Psoas muscle (tissue), 8 donors: ENCODE results near the gene ETS1. TPM values are rescaled to one million over a fixed set of nuclear protein-coding genes. Genes with fewer than 3 reads are reported as not detected.

Source experiments
- ATAC-seq, 4 donors: fragments of 200-7000 bp; cut with Tn5 transposase; one replicate each; pipeline ENCODE4 v1.9.1; 2020; ENCODE audit warnings: moderate library complexity in 3 of 4, mild to moderate bottlenecking in 2 of 4
- DNase-seq, 2 donors: peaks; one replicate each; pipeline ENCODE4 v3.0.0-alpha.2; 2020
- H3K27ac ChIP-seq: fragments of 200-600 bp; one replicate; pipeline ENCODE4 v1.8.0; 2022
- H3K27me3 ChIP-seq, 3 donors: fragments of 200-600 bp in 1 of 3; one replicate each; pipeline versions ENCODE4 v1.6.1 to v1.8.0; 2013 to 2022; ENCODE audit warnings: low read length in 2 of 3, mild to moderate bottlenecking in 2 of 3, moderate library complexity in 1 of 3; ENCODE audit not compliant: insufficient read depth in 3 of 3
- H3K36me3 ChIP-seq, 2 donors: fragments of 200-600 bp in 1 of 2; one replicate each; pipeline versions ENCODE4 v1.6.1 to v1.8.0; 2013 to 2022; ENCODE audit warnings: low read depth in 1 of 2, mild to moderate bottlenecking in 1 of 2, moderate library complexity in 1 of 2; ENCODE audit not compliant: insufficient read depth in 1 of 2
- H3K4me1 ChIP-seq: fragments of 200-600 bp; one replicate; pipeline ENCODE4 v1.8.0; 2022
- H3K4me3 ChIP-seq: fragments of 200-600 bp; one replicate; pipeline ENCODE4 v1.8.0; 2022; ENCODE audit warnings: mild to moderate bottlenecking
- H3K9me3 ChIP-seq: fragments of 200-600 bp; one replicate; pipeline ENCODE4 v1.8.0; 2022
- CTCF ChIP-seq: fragments of 200-600 bp; IDR thresholded peaks from one replicate; pipeline ENCODE4 v1.8.0; 2022; ENCODE audit warnings: antibody characterized with exemption
- WGBS, 3 donors: extraction: QIAGEN DNeasy Blood & Tissue Kit; methylation state at CpG; one replicate each; pipeline versions ENCODE4 v1.1.6 to v1.1.7; 2013; 5-methylcytosine and 5-hydroxymethylcytosine counted together
- intact Hi-C, 2 donors: fragments of 100-400 bp; cut with DNase I; formaldehyde crosslinking; loops; one replicate each; pipeline versions ENCODE4 v1.11.0 to v1.14.2; 2022
- polyA plus RNA-seq, 3 donors: library from polyadenylated mRNA; stranded (reverse); fragments of 200-250 nt; gene quantifications; one replicate each; pipeline ENCODE4 v1.2.3, GENCODE V29; 2013
- total RNA-seq, 4 donors: library from RNA; stranded (reverse); fragmentation: NEBNext Ultra II Directional in 2 of 4; extraction: Animal tissue kit (Norgen Biotek cat#: 25700) in 2 of 4; gene quantifications; one replicate each; pipeline versions ENCODE4 v1.2.1 to v1.2.4, GENCODE V29; 2021 to 2023
- donor health status: healthy with polysubstance abuse.
- donor health status: DM: no; HTN: no; CAD: no; lungs with moderate emphysema.
- donor health status: Bipolar disorder and iron deficiency.
- donor health status: healthy.
- donor health status: DM: yes; HTN: yes; CAD: no.
- donor health status: DM: no; HTN: no; CAD: no.
- donor health status: DM: no; HTN: no; CAD: no.
- donor health status: DM: yes; HTN: yes; CAD: no.

ETS1 gene
- total and polyA plus RNA-seq, 7 donors, result 8.5 to 32.4 (median 19.3) TPM

- H3K4me1 ChIP-seq, result peaks cover 18% of the 10 kb centered on the region
These were observed 130.6 kb downstream of the ETS1 start for GRCh38 chr11:128456566-128457268.

GRCh38 chr11:128455766-128456165, 131.6 kb downstream of the ETS1 start:
- intact Hi-C loops, result loop anchor here in 1 of 2 donors (10.0 kb wide), 1 partner anchor 161 kb away; no protein-coding TSS in a partner anchor
- H3K4me3 ChIP-seq, result no peak overlapping the region
- no peak for DNase-seq
- no peaks in the 10 kb centered on the region for H3K9me3 ChIP-seq
- no peaks in the 10 kb centered on the region for H3K27me3 ChIP-seq
- H3K27ac ChIP-seq, result no peak overlapping the region
- H3K4me1 ChIP-seq, result peaks cover 18% of the 10 kb centered on the region
- no peak for TF ChIP-seq CTCF
- 70 to 78% (median 76%) methylated on average over 5 of the region's 5 CpGs for WGBS, 3 donors
- peaks cover 13 to 18% of the 10 kb centered on the region in 2 donors for H3K36me3 ChIP-seq
- peak in 1 of 4 donors; percentile 15 for ATAC-seq

More at GRCh38 chr11:128456566-128457268, 130.6 kb downstream of the ETS1 start:
- Histone ChIP-seq H3K27me3 (no peaks in the 10 kb centered on the region), H3K4me3 (no peak overlapping the region), H3K36me3 (peaks cover 14 to 28% of the 10 kb centered on the region in 2 donors), H3K9me3 (no peaks in the 10 kb centered on the region), H3K27ac (no peak overlapping the region)
- 54 to 63% (median 58%) methylated on average over 8 of the region's 8 CpGs for WGBS, 3 donors
- peak in 1 of 4 donors; percentile 27 for ATAC-seq
- no peak for TF ChIP-seq CTCF
- no peak for DNase-seq
- intact Hi-C loops, result loop anchor here in 1 of 2 donors (10.0 kb wide), 1 partner anchor 162 kb away; no protein-coding TSS in a partner anchor

GRCh38 chr11:128453444-128454336, 133.7 kb downstream of the ETS1 start:
- Histone ChIP-seq H3K4me3 (no peak overlapping the region), H3K9me3 (no peaks in the 10 kb centered on the region), H3K27ac (no peak overlapping the region), H3K4me1 (peaks cover 18% of the 10 kb centered on the region), H3K36me3 (peaks cover 5 to 14% of the 10 kb centered on the region in 2 donors), H3K27me3 (no peaks in the 10 kb centered on the region)
- ATAC-seq (peak; percentile 59 to 84 (median 74)), DNase-seq (peak; percentile 73 to 78)
- WGBS, 3 donors, result 63 to 72% (median 63%) methylated on average over 5 of the region's 5 CpGs
- no peak for TF ChIP-seq CTCF
- intact Hi-C loops, result loop anchor here in 1 of 2 donors (10.0 kb wide), 1 partner anchor 159 kb away; no protein-coding TSS in a partner anchor

GRCh38 chr11:128451652-128452470, 135.5 kb downstream of the ETS1 start:
- TF ChIP-seq CTCF, result no peak
- Histone ChIP-seq H3K4me3 (peak overlapping the region; percentile 54), H3K9me3 (no peaks in the 10 kb centered on the region), H3K4me1 (peaks cover 29% of the 10 kb centered on the region), H3K27ac (peak overlapping the region; percentile 1), H3K27me3 (no peaks in the 10 kb centered on the region), H3K36me3 (no peaks in the 10 kb centered on the region)
- intact Hi-C loops, result loop anchor here in 1 of 2 donors (10.0 kb wide), 1 partner anchor 157 kb away; no protein-coding TSS in a partner anchor
- 33 to 62% (median 37%) methylated on average over 26 of the region's 26 CpGs for WGBS, 3 donors
- DNase-seq (peak; percentile 60 to 77), ATAC-seq (peak; percentile 50 to 77 (median 52))
